GM04504 (cell line): ENCODE measurements around the gene BCKDHA.
"Not testable (repeated sequence)": the region's sequence is repeated elsewhere in the genome, so short reads cannot be mapped to it uniquely, and the experiment has no call there.

ENCODE experiments used
- DNase-seq: peaks from one replicate; pipeline ENCODE4 v3.0.0-alpha.2; 2012; ENCODE audit warnings: low read depth

BCKDHA gene

DNA sequence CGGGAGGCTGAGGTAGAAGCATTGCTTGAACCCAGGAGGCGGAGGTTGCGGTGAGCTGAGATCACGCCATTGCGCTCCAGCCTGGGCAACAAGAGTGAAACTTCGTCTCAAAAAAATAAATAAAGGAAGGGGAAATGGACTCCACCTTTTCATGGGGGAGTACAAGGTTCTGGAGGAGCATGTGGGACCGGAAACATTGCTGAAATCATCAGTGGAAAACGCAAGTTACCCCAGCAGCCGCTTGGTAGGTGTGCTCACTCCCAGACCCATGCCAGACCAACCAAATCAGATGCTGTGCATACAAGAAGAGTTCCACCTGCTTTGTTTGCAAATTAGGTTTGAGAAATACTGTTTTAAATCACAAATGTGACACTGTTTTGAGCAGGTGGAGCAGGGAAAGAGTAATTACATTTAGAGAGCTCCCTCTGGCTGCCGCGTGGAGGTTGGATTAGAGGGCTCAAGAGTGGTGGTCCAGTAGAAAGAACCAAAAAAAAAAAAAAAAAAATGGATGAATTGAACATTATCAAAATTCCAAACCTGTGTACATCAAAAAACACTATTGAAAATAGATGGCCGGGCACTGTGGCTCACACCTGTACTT is 50.2 kb downstream of the BCKDHA start:
- DNase-seq, result no peak

DNA sequence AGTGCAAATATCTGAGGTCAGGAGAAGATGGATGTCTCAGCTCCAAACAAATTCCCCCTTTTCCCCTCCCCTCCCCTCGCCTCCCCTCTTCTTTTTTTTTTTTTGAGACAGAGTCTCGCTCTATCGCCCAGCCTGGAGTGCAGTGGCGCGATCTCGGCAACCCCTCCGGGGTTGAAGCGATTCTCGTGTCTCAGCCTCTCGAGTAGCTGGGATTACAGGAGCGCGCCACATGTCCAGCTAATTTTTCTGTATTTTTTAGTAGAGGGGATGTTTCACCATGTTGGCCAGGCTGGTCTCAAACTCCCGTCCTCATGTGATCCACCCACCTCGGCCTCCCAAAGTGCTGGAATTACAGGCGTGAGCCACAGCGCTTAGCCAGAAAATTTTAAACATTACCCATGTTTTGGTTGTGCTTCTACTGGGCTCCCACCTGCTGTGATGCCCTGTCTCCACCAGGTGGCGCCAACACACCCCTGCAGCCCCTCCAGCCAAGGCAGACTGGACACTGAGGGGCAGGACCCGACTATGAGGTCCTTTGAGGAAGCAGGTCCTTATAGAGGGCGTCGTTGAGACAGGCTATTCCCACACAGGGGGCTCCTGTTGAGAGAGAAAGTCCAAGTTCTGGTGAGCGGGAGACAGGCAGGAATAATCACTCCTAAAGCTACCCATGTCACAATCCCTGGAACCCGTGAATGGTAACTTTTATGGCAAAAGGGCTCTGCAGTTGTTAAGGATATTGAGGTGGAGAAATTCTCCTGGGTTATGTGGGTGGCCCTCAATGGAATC is 51.7 kb downstream of the BCKDHA start:
- DNase-seq, result no peak

DNA sequence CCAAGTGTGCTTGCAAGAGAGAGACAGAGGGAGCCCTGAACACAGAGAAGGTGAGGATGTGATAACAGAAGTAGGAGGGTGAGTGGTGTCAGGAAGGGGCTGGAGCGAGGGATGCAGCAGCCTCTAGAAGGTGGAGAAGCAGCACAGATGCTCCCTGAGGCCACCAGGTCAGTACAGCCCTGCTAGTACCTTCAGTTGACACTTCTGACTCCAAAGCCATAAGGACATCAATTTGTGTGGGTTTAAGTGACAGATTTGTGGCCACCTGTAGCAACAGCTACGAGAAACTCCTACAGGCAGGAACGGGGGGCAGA is 52.2 kb downstream of the BCKDHA start:
- DNase-seq, result no peak

DNA sequence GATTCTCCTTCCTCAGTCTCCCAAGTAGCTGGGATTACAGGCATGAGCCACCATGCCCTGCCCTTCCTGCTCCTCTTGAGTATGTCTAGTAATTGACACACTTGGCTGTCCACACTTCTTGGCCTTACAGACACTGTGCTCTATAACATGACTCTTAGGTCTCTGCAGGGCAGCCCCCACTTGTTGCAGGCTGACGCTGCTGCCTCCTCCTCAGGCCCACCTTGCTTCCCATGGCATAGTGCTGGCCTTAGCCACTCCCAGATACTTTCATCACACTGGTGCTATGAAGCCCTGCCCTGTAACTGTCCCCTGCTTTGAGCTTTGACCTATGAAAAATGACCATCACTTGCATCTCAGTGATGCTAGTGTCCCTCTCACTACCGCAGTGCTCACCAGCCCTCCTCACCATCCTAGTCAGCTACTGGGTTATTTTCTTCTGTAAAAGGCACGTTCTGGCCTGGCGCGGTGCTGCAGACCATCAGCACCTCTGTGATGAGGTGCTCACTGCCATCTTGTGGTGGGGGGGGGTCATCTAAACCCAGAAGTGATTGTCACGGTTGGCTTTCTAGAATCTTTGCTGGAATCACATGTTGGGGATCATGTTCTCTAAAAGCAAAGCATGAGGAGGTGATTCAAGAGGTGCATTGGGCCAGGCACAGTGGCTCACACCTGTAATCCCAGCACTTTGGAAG is 55.1 kb downstream of the BCKDHA start:
- DNase-seq, result no peak

DNA sequence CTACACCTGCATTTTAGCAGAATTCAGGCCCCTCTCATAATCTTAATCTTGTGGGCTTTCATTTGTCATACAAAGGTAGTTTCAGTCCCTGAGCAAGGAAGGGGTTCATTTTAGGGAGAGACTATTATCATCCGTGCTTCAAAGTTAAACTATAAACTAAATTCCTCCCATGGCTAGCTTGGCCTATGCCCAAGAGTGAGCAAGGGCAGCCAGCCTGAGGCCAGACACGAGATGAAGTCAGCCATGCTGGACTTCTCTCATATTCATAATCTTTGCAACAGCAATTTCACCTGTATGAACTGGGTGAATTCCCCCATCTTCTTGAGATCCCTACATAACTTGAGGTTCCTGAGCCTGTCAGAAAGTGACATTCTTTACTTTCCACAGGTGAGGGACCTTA is 58.3 kb downstream of the BCKDHA start:
- DNase-seq, result no peak

DNA sequence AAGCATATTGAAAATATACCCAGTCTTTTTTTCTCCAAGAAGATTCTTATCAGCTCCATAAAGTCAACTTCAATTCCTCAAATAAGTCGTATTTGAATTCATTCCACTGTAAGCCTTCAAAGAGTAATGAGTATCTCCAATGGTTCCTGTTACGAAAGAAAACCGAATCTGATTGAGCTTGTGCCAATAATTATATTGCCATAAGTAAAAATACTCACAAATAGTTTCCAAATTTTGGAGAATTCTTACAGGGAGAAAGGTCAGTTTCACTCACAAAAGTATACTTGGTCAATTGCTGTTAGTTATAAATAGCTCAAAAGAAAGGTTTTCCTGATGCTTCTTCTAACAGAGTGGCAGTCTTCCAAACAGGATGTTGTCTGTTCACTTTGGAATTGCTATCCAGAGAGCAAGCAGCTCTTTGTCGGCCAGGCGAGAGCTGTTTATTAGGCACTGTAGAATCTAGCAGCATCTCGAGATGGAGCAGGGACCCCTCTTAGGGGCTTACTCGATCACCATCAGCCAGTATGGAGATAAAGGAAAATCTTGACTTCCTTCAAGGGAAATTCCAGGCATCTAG is 58.8 kb downstream of the BCKDHA start:
- DNase-seq, result peak; percentile 28

DNA sequence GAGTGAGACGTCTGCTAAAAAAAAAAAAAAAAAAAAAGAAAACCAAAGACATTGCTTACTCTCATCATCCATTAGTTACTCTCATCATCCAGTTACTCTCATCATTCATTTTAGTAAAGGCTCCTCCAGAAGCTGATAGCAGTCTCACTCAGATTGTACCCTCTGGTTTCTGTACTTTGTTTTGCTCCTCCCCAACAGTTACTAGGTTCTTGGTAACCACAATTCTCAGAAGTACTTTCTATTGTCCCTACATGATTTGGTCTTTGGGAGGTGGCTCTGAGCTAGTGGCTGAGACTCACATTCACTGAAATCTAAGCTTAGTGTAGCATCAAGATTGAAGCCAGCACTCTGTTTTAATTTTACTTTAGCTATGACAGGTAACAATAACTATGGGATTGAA is 59.6 kb downstream of the BCKDHA start:
- no peak for DNase-seq

DNA sequence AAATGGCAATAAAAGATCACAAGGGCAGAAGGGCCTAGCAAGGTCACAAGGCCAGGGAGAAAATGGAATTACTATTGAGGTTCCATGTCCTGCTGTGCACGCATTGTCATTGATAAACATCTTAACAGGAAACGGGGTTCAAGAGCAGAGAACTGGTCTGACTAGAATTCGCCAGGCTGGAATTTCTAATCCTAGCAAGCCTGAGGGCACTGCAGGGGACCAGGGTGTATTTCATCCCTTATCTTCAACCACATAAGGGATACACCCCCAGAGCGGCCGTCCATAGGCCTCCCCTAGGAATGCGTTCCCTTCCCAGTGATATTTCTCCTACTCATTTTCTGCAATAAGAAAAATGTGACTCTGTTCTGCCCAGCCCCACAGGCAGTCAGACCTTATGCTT is 64.9 kb downstream of the BCKDHA start:
- DNase-seq, result no peak

DNA sequence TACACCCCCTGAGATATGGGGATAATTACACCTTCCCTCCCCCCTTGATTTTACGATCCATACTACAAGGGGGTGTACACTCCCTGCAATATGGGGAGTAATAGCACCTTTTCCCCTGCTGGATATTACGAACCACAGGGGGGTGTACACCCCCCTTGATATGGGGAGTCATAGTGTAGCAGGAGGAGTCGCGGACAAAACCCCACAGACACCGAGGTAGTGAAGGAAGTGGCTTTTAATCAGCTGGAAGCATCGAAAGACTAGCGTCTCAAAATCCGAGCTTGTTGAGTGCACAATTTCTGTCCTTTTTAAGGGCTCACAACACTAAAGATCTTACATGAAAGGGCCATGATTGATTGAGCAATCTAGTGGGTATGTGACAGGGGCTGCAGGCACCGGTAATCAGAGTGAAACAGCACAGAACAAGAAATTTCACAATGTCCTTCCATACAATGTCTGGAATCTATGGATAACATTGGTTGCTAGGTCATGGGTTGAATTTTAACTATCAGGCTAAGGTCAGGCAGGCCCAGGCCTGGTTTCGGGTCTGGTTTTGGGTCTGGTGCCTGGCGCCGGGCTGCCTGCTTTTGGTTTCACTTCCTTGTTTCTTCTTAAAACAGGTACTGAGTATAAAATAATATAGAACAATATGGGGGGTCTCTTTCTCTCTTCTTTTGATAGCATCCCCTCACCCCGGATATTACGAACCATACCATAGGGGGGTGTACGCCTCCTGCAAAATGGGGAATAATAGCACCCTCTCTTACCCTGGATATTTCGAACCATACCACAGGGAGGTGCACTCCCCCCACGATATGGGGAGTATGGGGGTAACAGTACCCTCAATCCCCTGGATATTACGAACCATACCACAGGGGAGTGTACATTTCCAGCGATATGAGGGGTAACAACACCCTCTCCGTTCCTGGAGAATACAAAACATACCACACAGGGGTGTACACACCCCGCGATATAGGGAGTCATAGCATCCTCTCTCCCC is 65.9 kb downstream of the BCKDHA start:
- DNase-seq, result not testable (repeated sequence)
